ENCODE results near the gene CA6.
"Not testable (repeated sequence)": the region's sequence is repeated elsewhere in the genome, so short reads cannot be mapped to it uniquely, and the experiment has no call there.

The CA6 gene

DNA sequence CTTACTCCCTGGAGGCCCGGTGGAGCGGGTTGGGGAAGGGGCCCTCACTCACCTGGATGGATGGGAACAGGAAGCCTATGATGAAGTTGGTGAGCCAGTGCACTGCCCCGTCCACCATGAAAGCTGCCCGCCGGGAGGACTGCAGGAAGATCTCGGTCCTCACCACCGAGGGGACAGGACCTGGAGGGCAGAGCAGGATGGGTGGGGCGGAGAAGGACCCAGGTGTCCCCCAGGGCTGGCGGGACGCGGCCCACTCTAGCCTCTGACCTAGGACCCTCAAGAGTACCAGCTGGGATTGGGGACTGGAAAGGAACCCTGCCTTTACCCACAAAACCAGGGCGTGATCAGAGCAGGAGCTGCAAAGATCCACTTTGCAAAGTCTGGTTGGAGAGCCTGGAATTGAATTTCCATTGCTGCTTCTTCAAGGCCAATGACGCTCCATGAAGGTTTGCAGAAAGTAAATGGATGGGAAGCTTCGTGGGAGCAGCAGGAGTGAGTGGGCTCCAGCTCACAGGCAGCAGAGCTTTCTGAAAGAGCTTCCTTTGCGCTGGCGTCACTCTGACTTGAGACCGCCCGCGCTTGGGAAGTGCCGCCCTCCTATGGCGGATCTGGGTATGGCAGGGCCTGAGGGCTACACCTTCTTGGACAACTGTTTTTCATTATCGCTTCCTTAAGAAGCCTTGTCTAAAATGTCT is 59.2 kb downstream of the CA6 start:
- DNase-seq (ENCODE audit: low spot score), result peak; percentile 81

DNA sequence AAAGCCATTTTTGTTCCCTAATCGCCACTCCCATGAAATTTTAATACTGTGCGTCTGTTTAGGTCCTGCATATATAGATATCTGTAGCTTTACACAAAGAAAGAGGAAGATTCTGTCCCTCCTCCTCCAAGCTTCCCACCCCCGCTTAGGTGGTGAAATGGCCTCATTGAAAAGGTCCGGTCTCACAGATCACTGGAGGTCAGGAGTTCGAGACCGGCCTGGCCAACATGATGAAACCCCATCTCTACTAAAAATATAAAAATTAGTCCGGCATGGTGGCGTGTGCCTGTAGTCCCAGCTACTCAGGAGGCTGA is 59.7 kb downstream of the CA6 start:
- DNase-seq (ENCODE audit: low spot score), result no peak

DNA sequence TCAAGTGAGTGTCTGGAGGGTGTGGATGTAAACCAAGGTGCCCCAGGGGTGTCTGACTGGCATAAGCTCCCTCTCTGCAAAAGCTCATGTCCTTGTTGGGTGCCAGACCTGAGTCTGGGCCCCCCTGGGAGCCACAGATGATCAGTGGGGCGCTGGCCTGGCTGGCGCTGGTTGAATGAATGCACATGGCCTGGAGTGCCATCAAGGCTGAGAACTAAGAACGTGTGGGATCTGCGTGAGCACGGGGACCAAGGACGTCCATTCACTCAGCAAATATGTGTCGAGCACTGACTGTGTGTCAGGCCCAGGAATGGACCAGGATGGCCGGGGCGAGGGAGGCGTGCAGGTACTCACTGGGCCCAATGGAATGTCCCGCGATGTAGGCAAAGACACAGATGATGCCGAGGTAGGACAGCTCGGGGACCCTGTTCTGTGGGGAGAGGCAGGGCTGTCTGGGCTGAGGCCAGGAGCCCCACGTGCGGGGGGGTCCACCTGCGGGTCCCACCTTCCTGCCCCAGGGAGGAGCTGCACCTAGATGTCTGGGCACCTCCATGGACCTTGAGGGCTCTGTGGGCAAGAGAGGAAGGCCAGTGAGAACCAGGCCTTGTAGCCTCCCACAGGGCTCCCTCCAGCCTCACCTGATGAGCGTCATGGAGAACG is 61.4 kb downstream of the CA6 start:
- DNase-seq (ENCODE audit: low spot score), result no peak

DNA sequence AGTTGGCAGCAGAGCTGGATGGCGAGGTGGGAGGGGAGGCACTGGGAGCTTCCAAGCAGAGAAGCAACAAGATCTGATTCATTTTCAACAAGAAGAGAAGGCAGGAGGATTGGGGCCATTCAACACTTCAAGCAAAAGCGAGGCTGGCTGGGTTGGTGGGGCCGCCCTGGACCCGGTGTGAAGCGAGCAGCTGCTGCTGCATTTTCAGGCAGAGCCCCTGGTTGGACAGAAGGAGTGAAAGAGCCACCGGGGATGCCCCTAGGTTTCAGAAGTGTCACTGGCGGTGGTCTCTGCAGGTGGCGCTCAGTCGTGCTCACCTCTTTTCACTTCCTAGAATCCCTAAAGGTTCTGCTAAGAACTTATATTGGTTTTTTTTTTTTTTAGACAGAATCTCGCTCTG is 62.6 kb downstream of the CA6 start:
- no peak for DNase-seq (ENCODE audit: low spot score)

DNA sequence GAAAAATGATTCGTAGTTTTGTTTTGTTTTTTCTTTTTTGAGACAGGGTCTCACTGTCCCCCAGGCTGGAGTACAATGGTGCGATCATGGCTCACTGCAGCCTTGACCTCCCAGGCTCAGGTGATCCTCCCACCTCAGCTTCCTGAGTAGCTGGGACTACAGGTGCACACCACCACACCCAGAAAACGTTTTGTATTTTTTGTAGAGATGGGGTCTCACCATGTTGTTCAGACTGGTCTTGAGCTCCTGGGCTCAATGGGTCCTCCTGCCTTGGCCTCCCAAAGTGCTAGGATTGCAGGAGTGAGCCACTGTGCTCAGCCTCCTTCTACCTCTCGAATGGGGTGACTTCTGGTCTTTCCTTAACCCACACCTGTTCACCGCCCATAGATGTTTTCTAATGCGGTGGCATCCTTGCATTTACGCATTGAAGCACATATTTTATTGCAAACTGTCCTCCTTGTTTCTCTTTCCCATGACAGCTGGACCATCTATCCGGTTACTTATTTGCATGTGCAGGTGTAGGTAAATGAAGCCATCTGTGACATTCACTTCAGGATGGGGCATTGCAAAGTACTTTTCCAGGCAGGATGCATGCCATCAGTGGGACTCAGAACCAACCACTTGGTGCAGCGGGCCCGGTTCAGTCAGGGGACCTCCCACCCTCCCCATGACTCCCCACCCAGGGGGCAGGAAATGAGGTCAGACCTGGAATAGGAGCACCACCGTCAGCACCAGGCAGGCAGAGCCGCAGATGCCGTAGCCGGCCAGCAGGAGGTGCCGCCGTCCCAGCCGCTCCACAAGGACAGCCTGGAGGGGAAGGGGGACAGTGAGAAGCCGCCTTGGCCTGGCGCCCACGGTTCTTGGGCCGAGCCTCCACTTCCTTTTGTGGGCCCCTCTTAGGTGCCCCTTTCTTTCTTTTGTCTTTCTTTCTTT is 64.0 kb downstream of the CA6 start:
- DNase-seq (ENCODE audit: low spot score), result no peak

DNA sequence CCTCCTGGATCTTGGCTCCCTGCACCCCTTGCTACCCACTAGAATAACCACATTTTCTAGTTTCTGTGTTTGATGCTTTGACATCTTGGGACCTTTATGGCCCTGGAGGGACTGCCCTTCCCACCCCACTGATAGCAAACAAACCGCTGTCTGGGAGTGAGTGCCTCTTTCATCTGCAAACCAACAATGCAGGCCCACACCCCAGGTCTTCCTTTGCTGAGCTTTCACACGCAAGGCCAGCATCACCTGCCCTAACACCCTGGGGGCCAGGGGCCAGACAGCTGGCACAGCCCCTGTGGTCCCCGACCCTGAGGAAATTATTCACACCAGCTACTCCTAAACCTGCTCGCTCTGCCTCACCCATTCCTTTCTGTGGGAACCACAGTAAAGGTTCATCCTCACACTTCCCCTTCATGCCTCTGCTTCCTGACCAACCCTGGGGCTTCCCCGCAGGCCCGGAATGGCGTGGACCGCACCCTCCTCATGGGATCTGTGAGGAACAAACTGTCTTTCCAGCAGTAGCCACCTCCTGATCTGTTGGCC is 65.2 kb downstream of the CA6 start:
- DNase-seq (ENCODE audit: low spot score), result no peak

DNA sequence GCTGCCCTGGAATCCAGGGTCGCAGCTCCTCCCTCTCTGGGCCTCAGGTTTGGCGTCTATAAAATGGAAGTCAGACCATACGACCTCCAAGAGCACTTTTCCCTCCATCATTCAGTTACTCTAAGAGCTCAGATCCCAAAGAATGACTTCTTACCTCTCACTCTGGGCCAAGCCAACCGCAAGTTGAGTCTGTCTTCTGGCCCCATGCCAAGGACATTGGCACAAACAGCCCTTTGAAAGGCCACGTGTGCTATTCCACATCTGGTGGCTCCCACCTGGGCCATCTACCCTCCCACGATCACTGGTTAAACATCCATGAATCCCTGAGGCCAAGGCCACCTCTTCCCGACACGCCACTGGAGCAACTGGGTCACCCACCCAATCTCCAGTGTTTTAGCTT is 68.2 kb downstream of the CA6 start:
- no peak for DNase-seq (ENCODE audit: low spot score)

DNA sequence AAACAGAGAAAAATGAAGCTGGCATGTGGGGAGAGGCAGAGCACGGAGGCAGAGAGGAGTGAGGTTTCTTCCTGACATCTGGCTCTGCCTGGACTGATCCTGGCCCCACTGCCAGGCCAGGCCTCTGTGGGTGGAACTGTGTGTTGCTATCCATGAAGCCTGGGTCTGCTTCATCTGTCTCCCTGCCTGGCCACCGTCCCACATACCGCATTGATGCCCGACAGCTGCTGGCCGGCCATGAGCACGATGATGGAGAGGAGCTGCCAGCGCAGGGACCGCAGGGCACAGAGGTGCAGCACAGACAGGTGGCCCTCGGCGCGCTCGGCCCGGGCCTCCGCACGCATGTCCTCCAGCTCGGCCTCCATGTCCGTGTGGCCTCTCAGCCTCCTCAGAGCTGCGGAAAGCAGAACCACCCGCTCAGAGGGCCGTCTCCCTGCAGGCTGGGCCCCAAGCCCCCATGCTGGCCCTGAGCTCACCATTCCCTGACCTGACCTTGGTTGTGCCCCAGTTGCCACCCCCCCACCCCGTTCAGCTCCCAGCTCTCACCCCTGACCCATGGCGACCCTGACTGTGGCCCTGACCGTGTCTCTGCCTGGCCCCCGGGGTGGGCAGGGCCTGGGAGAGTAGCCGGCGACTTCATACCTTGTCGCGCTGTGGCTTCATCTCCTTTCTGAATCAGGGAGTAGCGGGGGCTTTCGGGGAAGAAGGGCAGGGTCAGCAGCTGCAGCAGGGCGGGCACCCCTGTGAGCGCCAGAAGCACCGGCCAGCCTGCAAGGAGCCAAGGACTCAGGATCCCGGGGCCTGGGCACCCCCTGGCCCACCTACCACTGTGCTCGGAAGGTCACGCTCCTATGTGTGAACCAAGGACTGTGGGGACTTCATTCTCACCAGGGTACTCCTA is 69.1 kb downstream of the CA6 start:
- DNase-seq (ENCODE audit: low spot score), result peak; percentile 77

DNA sequence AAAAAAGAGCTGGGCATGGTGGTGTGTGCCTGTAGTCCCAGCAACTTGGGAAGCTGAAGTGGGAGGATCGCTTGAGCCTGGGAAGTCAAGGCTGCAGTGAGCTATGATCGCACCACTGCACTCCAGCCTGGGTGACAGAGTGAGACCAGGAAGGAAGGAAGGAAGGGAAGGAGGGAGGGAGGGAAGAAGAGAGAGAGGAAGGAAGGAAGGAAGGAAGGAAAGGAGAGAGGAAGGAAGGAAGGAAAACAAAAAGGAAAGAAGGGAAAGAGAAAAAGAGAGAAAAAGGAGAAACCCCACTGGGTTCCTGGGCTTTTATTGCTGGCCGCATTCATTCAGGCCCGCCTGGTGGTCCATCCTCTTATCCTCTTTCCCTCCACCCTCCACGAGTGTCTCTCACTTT is 70.8 kb downstream of the CA6 start:
- no peak for DNase-seq (ENCODE audit: low spot score)

DNA sequence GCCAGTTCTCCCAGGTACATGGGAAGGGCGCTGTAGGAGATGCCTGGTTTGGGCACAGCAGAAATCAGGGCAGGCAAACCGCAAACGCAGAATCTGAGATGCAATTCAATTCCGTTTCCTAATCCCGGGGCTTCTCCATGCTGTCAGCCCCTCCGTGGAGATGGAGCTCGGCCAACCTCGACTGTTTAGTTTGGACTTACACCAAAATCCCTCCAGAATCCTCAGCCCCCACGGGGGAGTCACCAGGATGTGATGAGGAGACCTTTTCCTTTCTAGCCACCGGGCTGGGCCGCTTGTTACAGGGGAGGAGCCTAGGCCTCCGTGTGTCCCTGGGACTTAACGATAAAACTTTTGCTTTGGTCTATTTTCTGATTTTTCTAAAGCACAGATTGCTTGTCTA is 72.7 kb downstream of the CA6 start:
- DNase-seq (ENCODE audit: low spot score), result no peak

DNA sequence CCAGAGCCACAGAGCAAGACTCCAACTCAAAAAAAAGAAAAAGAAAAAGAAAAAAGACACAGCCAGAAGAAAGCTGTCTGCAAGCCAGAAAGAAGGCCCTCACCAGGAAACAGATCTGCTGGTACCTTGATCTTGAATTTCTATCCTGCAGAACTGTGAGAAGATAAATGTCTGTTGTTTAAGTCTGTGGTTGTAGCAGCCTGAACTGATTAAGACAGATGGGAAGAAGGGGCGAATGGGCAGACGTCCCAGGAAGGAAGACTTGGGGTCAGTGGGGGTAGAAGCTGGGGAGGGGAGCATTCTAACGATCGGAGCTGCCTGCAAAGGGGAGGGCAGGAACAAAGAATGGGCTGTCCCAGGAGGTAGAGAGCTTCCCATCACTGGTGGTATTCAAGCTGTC is 74.2 kb downstream of the CA6 start:
- DNase-seq (ENCODE audit: low spot score), result no peak

DNA sequence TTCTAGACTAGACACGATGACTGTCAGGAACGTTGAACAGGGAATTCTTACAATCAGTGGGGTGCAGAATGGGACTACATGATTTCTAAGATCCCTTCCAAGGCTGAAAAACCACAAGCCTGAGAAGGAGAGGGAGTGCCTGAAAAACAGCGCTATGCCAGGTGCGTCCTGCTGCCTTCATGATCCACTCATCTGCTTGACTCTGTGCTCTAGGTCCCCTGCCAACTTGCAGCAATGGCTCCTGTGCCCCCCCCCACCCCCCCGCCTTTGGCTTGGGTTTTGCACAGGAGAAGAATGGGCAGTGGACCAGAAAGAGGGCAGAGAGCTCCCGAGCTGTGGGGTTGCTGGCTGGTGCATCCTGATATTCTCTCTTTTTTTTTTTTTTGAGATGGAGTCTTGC is 74.6 kb downstream of the CA6 start:
- no peak for DNase-seq (ENCODE audit: low spot score)

DNA sequence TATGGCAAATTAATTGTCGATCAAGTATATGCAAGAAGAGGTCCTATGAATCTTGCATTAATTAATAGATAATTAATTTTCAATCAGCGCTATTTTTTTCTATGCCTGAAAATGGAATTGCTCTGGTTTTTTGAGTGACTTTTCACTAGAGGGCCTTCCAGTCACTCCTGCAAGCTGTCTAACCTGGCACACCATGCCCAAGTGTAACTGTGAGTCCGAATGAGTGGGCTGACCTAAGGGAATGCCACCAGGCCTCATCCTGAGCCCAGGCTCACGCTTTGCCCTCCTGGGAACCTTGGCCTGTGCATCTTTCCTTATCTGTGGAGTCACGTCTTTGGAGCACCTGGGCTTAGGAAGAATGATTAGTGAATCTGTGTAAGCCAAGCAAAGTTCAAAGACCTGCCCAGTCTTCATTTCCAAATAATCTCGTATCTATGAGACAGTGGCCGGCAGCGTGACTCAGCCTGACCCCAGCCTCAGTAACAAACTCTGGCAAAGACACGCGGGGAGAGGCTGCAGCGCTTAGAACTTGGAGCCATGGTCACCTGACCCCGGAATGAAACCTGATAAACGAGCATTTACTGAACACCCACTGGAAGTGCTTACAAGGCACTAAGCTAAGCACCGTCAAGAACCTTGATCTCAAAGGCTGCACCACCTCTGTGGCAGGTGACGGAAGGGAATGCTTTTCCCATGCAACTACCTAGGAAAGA is 76.5 kb downstream of the CA6 start:
- not testable (repeated sequence) for DNase-seq (ENCODE audit: low spot score)

DNA sequence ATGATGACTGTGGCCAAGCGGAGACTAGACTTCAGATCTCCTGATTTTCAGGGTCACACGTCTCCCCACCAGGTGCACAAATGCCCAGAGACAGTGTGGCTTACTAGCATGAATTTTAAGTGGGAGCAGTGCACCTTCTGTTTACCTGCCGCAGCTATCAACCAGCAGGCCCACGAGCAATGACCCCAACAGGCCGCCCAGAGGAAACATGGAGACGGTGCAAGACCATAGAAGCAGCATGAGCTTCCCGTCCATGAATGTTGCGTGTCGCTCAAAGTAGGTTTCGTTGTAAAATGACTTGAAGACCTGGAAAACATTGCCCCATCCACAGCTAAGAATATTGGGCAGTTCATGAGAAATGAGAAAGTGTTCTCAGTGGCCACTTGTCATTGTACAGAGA is 77.1 kb downstream of the CA6 start:
- DNase-seq (ENCODE audit: low spot score), result no peak

Measured in left forelimb (tissue), 1 donor.